ENCODE data around the gene CNTN6.

Gene CNTN6

GRCh38 chr3:1093217-1093616, 393 bp downstream of the CNTN6 start:
- no peak overlapping the region for H3K4me3 ChIP-seq (ENCODE audit: low read depth, low read length)
- H3K36me3 ChIP-seq (ENCODE audit: control insufficient read depth, insufficient read depth, low read length): no peaks in the 10 kb centered on the region
- no peaks in the 10 kb centered on the region for H3K9me3 ChIP-seq (ENCODE audit: control insufficient read depth, insufficient read depth, low read length)
- no peaks in the 10 kb centered on the region for H3K4me1 ChIP-seq (ENCODE audit: control insufficient read depth, insufficient read depth, low read length)
- no peak overlapping the region for H3K9ac ChIP-seq (ENCODE audit: low read depth, low read length)
- no peaks in the 10 kb centered on the region for H3K27me3 ChIP-seq (ENCODE audit: control insufficient read depth, insufficient read depth, low read length)

- H3K36me3 ChIP-seq (ENCODE audit: control insufficient read depth, insufficient read depth, low read length): no peaks in the 10 kb centered on the region
- H3K4me1 ChIP-seq (ENCODE audit: control insufficient read depth, insufficient read depth, low read length): no peaks in the 10 kb centered on the region
- no peaks in the 10 kb centered on the region for H3K27me3 ChIP-seq (ENCODE audit: control insufficient read depth, insufficient read depth, low read length)
- no peak overlapping the region for H3K9ac ChIP-seq (ENCODE audit: low read depth, low read length)
- no peaks in the 10 kb centered on the region for H3K9me3 ChIP-seq (ENCODE audit: control insufficient read depth, insufficient read depth, low read length)
- H3K4me3 ChIP-seq (ENCODE audit: low read depth, low read length): no peak overlapping the region
Measured at GRCh38 chr3:1103525-1103924, 10.7 kb downstream of the CNTN6 start.

- Histone ChIP-seq H3K9me3 (ENCODE audit: control insufficient read depth, insufficient read depth, low read length) (no peaks in the 10 kb centered on the region), H3K4me3 (ENCODE audit: low read depth, low read length) (no peak overlapping the region), H3K36me3 (ENCODE audit: control insufficient read depth, insufficient read depth, low read length) (no peaks in the 10 kb centered on the region), H3K4me1 (ENCODE audit: control insufficient read depth, insufficient read depth, low read length) (no peaks in the 10 kb centered on the region), H3K9ac (ENCODE audit: low read depth, low read length) (no peak overlapping the region), H3K27me3 (ENCODE audit: control insufficient read depth, insufficient read depth, low read length) (no peaks in the 10 kb centered on the region)
Measured at GRCh38 chr3:1117843-1118473, 25.1 kb downstream of the CNTN6 start.

GRCh38 chr3:1131166-1131565, 38.3 kb downstream of the CNTN6 start:
- no peak overlapping the region for H3K4me3 ChIP-seq (ENCODE audit: low read depth, low read length)
- H3K27me3 ChIP-seq (ENCODE audit: control insufficient read depth, insufficient read depth, low read length): no peaks in the 10 kb centered on the region
- no peaks in the 10 kb centered on the region for H3K9me3 ChIP-seq (ENCODE audit: control insufficient read depth, insufficient read depth, low read length)
- H3K4me1 ChIP-seq (ENCODE audit: control insufficient read depth, insufficient read depth, low read length): no peaks in the 10 kb centered on the region
- H3K9ac ChIP-seq (ENCODE audit: low read depth, low read length): no peak overlapping the region
- H3K36me3 ChIP-seq (ENCODE audit: control insufficient read depth, insufficient read depth, low read length): no peaks in the 10 kb centered on the region

- no peaks in the 10 kb centered on the region for H3K27me3 ChIP-seq (ENCODE audit: control insufficient read depth, insufficient read depth, low read length)
- no peaks in the 10 kb centered on the region for H3K4me1 ChIP-seq (ENCODE audit: control insufficient read depth, insufficient read depth, low read length)
- H3K9me3 ChIP-seq (ENCODE audit: control insufficient read depth, insufficient read depth, low read length): no peaks in the 10 kb centered on the region
- no peak overlapping the region for H3K9ac ChIP-seq (ENCODE audit: low read depth, low read length)
- no peak overlapping the region for H3K4me3 ChIP-seq (ENCODE audit: low read depth, low read length)
- no peaks in the 10 kb centered on the region for H3K36me3 ChIP-seq (ENCODE audit: control insufficient read depth, insufficient read depth, low read length)
Measured at GRCh38 chr3:1135194-1135593, 42.4 kb downstream of the CNTN6 start.

GRCh38 chr3:1138036-1138435, 45.2 kb downstream of the CNTN6 start:
- Histone ChIP-seq H3K4me1 (ENCODE audit: control insufficient read depth, insufficient read depth, low read length) (no peaks in the 10 kb centered on the region), H3K9ac (ENCODE audit: low read depth, low read length) (no peak overlapping the region), H3K27me3 (ENCODE audit: control insufficient read depth, insufficient read depth, low read length) (no peaks in the 10 kb centered on the region), H3K9me3 (ENCODE audit: control insufficient read depth, insufficient read depth, low read length) (no peaks in the 10 kb centered on the region), H3K36me3 (ENCODE audit: control insufficient read depth, insufficient read depth, low read length) (no peaks in the 10 kb centered on the region), H3K4me3 (ENCODE audit: low read depth, low read length) (no peak overlapping the region)

- H3K4me1 ChIP-seq (ENCODE audit: control insufficient read depth, insufficient read depth, low read length): no peaks in the 10 kb centered on the region
- H3K36me3 ChIP-seq (ENCODE audit: control insufficient read depth, insufficient read depth, low read length): no peaks in the 10 kb centered on the region
- H3K9ac ChIP-seq (ENCODE audit: low read depth, low read length): no peak overlapping the region
- no peak overlapping the region for H3K4me3 ChIP-seq (ENCODE audit: low read depth, low read length)
- H3K27me3 ChIP-seq (ENCODE audit: control insufficient read depth, insufficient read depth, low read length): no peaks in the 10 kb centered on the region
- H3K9me3 ChIP-seq (ENCODE audit: control insufficient read depth, insufficient read depth, low read length): no peaks in the 10 kb centered on the region
Measured at GRCh38 chr3:1139071-1139470, 46.2 kb downstream of the CNTN6 start.

- Histone ChIP-seq H3K9me3 (ENCODE audit: control insufficient read depth, insufficient read depth, low read length) (no peaks in the 10 kb centered on the region), H3K9ac (ENCODE audit: low read depth, low read length) (no peak overlapping the region), H3K27me3 (ENCODE audit: control insufficient read depth, insufficient read depth, low read length) (no peaks in the 10 kb centered on the region), H3K4me3 (ENCODE audit: low read depth, low read length) (no peak overlapping the region), H3K4me1 (ENCODE audit: control insufficient read depth, insufficient read depth, low read length) (no peaks in the 10 kb centered on the region), H3K36me3 (ENCODE audit: control insufficient read depth, insufficient read depth, low read length) (no peaks in the 10 kb centered on the region)
Measured at GRCh38 chr3:1147326-1147725, 54.5 kb downstream of the CNTN6 start.

GRCh38 chr3:1147819-1148218, 55.0 kb downstream of the CNTN6 start:
- Histone ChIP-seq H3K9me3 (ENCODE audit: control insufficient read depth, insufficient read depth, low read length) (no peaks in the 10 kb centered on the region), H3K36me3 (ENCODE audit: control insufficient read depth, insufficient read depth, low read length) (no peaks in the 10 kb centered on the region), H3K27me3 (ENCODE audit: control insufficient read depth, insufficient read depth, low read length) (no peaks in the 10 kb centered on the region), H3K4me3 (ENCODE audit: low read depth, low read length) (no peak overlapping the region), H3K4me1 (ENCODE audit: control insufficient read depth, insufficient read depth, low read length) (no peaks in the 10 kb centered on the region), H3K9ac (ENCODE audit: low read depth, low read length) (no peak overlapping the region)

- H3K4me1 ChIP-seq (ENCODE audit: control insufficient read depth, insufficient read depth, low read length): no peaks in the 10 kb centered on the region
Measured at GRCh38 chr3:1164101-1164500, 71.3 kb downstream of the CNTN6 start.

GRCh38 chr3:1171320-1171719, 78.5 kb downstream of the CNTN6 start:
- no peaks in the 10 kb centered on the region for H3K9me3 ChIP-seq (ENCODE audit: control insufficient read depth, insufficient read depth, low read length)
- no peaks in the 10 kb centered on the region for H3K27me3 ChIP-seq (ENCODE audit: control insufficient read depth, insufficient read depth, low read length)
- H3K9ac ChIP-seq (ENCODE audit: low read depth, low read length): no peak overlapping the region
- H3K36me3 ChIP-seq (ENCODE audit: control insufficient read depth, insufficient read depth, low read length): no peaks in the 10 kb centered on the region
- H3K4me3 ChIP-seq (ENCODE audit: low read depth, low read length): no peak overlapping the region
- H3K4me1 ChIP-seq (ENCODE audit: control insufficient read depth, insufficient read depth, low read length): no peaks in the 10 kb centered on the region

More at GRCh38 chr3:1164101-1164500, 71.3 kb downstream of the CNTN6 start:
- H3K4me3 ChIP-seq (ENCODE audit: low read depth, low read length): no peak overlapping the region
- H3K9me3 ChIP-seq (ENCODE audit: control insufficient read depth, insufficient read depth, low read length): no peaks in the 10 kb centered on the region
- no peak overlapping the region for H3K9ac ChIP-seq (ENCODE audit: low read depth, low read length)
- H3K27me3 ChIP-seq (ENCODE audit: control insufficient read depth, insufficient read depth, low read length): no peaks in the 10 kb centered on the region
- no peaks in the 10 kb centered on the region for H3K36me3 ChIP-seq (ENCODE audit: control insufficient read depth, insufficient read depth, low read length)

GRCh38 chr3:1172644-1173043, 79.8 kb downstream of the CNTN6 start:
- no peaks in the 10 kb centered on the region for H3K4me1 ChIP-seq (ENCODE audit: control insufficient read depth, insufficient read depth, low read length)
- H3K9ac ChIP-seq (ENCODE audit: low read depth, low read length): no peak overlapping the region
- H3K36me3 ChIP-seq (ENCODE audit: control insufficient read depth, insufficient read depth, low read length): no peaks in the 10 kb centered on the region
- H3K4me3 ChIP-seq (ENCODE audit: low read depth, low read length): no peak overlapping the region
- no peaks in the 10 kb centered on the region for H3K9me3 ChIP-seq (ENCODE audit: control insufficient read depth, insufficient read depth, low read length)
- H3K27me3 ChIP-seq (ENCODE audit: control insufficient read depth, insufficient read depth, low read length): no peaks in the 10 kb centered on the region

All from iPS-15b (cell line).